Testis (tissue), 3 donors: Measurements from ENCODE around the gene FHOD3. TPM values are rescaled to one million over a fixed set of nuclear protein-coding genes. Genes with fewer than 3 reads are reported as not detected.
A peak's percentile ranks its signal among the peaks of the same experiment; 100 is the strongest.

Experiments used
- DNase-seq: peaks from one replicate; pipeline ENCODE4 v3.0.0-alpha.2; 2019
- H3K27ac ChIP-seq, 2 donors: fragments of 200-600 bp; sonication (generic); one replicate each; pipeline ENCODE4 v1.5.1; 2019
- H3K27me3 ChIP-seq: fragments of 200-600 bp; sonication (generic); one replicate; pipeline ENCODE4 v1.5.1; 2019
- H3K36me3 ChIP-seq: fragments of 200-600 bp; sonication (generic); one replicate; pipeline ENCODE4 v1.5.1; 2017; ENCODE audit warnings: low read depth; ENCODE audit errors: missing control alignments
- H3K4me1 ChIP-seq: fragments of 200-600 bp; sonication (generic); one replicate; pipeline ENCODE4 v1.5.1; 2019
- H3K4me3 ChIP-seq, 2 donors: fragments of 200-600 bp; sonication (generic); one replicate each; pipeline ENCODE4 v1.5.1; 2017 to 2019
- H3K9me3 ChIP-seq: fragments of 200-600 bp; sonication (generic); one replicate; pipeline ENCODE4 v1.5.1; 2017
- CTCF ChIP-seq, 3 experiments: fragments of 450-650 bp in 2 of 3; fragments of 200-600 bp in 1 of 3; sonication (generic) in 1 of 3; IDR thresholded peaks; one replicate each; pipeline ENCODE4 v1.5.1; 2016 to 2019; ENCODE audit warnings: antibody characterized with exemption in 3 of 3, mild to moderate bottlenecking in 2 of 3, moderate library complexity in 1 of 3
- POLR2A ChIP-seq: fragments of 450-650 bp; IDR thresholded peaks from one replicate; pipeline ENCODE4 v1.6.1; 2017; ENCODE audit warnings: antibody characterized with exemption, mild to moderate bottlenecking, moderate library complexity
- WGBS, 2 donors: methylation state at CpG; one replicate each; pipeline ENCODE4 v1.1.5; 2018; 5-methylcytosine and 5-hydroxymethylcytosine counted together
- intact Hi-C: fragments of 100-400 bp; cut with DNase I; formaldehyde crosslinking; loops from one replicate; pipeline ENCODE4 v1.15.1; 2023; ENCODE audit warnings: low total_unique reads
- polyA plus RNA-seq: library from polyadenylated mRNA; stranded (reverse); fragments of 350-450 nt; fragmentation: Illumina TruSeq; extraction: RNeasy Lipid Tissue Mini Kit (QIAGEN cat#74804); gene quantifications from one replicate; pipeline ENCODE4 v1.2.3, GENCODE V29; 2014; ENCODE audit warnings: low read depth, low replicate concordance; ENCODE audit not compliant: insufficient read depth
- total RNA-seq, 2 donors: library from RNA; depleted of rRNA; stranded (reverse); fragments of >200 nt; gene quantifications; one replicate each; pipeline ENCODE4 v1.2.3, GENCODE V29; 2016

Gene FHOD3
- total and polyA plus RNA-seq, 3 donors from 2014 or later = 6.5 to 46.8 (median 37.3) TPM

GRCh38 chr18:36326771-36327170, 29.3 kb downstream of the FHOD3 start:
- no peaks in the 10 kb centered on the region for H3K9me3 ChIP-seq
- DNase-seq = peak; percentile 36
- 60 to 72% methylated on average over 6 of the region's 6 CpGs for WGBS, 2 donors
- TF ChIP-seq POLR2A = no peak
- TF ChIP-seq CTCF (IDR thresholded peaks at IDR 0.05) = no peak
- no peaks in the 10 kb centered on the region for H3K27me3 ChIP-seq
- no peak overlapping the region for H3K4me3 ChIP-seq
- no peaks in the 10 kb centered on the region for H3K4me1 ChIP-seq
- intact Hi-C loops = no loop called here
- H3K27ac ChIP-seq = no peak overlapping the region
- H3K36me3 ChIP-seq = no peaks in the 10 kb centered on the region

GRCh38 chr18:36327352-36328316, 30.1 kb downstream of the FHOD3 start:
- Histone ChIP-seq H3K36me3 (no peaks in the 10 kb centered on the region), H3K27ac (no peak overlapping the region), H3K9me3 (no peaks in the 10 kb centered on the region), H3K27me3 (no peaks in the 10 kb centered on the region), H3K4me1 (no peaks in the 10 kb centered on the region), H3K4me3 (no peak overlapping the region)
- no peak for DNase-seq
- TF ChIP-seq CTCF (IDR thresholded peaks at IDR 0.05) (no peak), POLR2A (no peak)
- 75 to 77% methylated on average over 5 of the region's 5 CpGs for WGBS, 2 donors
- intact Hi-C loops = no loop called here

- H3K4me1 ChIP-seq = no peaks in the 10 kb centered on the region
- 71 to 83% methylated on average over 3 of the region's 3 CpGs for WGBS, 2 donors
- no peaks in the 10 kb centered on the region for H3K9me3 ChIP-seq
- H3K27me3 ChIP-seq = no peaks in the 10 kb centered on the region
- H3K36me3 ChIP-seq = no peaks in the 10 kb centered on the region
- H3K27ac ChIP-seq = no peak overlapping the region
- TF ChIP-seq CTCF (IDR thresholded peaks at IDR 0.05) (no peak), POLR2A (no peak)
- DNase-seq = no peak
- intact Hi-C loops = no loop called here
- no peak overlapping the region for H3K4me3 ChIP-seq
Measured at GRCh38 chr18:36328385-36328858, 30.9 kb downstream of the FHOD3 start.

- H3K36me3 ChIP-seq = no peaks in the 10 kb centered on the region
- no peak for DNase-seq
- TF ChIP-seq POLR2A (no peak), CTCF (IDR thresholded peaks at IDR 0.05) (no peak)
- intact Hi-C loops = no loop called here
- WGBS, 2 donors = 87 to 90% methylated on average over 4 to 6 of the region's 6 CpGs
- H3K27ac ChIP-seq = no peak overlapping the region
- no peaks in the 10 kb centered on the region for H3K4me1 ChIP-seq
- no peaks in the 10 kb centered on the region for H3K9me3 ChIP-seq
- no peaks in the 10 kb centered on the region for H3K27me3 ChIP-seq
- H3K4me3 ChIP-seq = no peak overlapping the region
Measured at GRCh38 chr18:36328916-36329315, 31.4 kb downstream of the FHOD3 start.
